Liver (tissue), 3 donors: ENCODE results near the gene SLC4A7.
"Not testable (repeated sequence)": the region's sequence is repeated elsewhere in the genome, so short reads cannot be mapped to it uniquely, and the experiment has no call there.

ENCODE experiments used
- EGR1 ChIP-seq, 2 donors: IDR thresholded peaks; 2 replicates each; pipeline ENCODE4 v1.6.1; 2016 to 2018; ENCODE audit warnings: antibody characterized with exemption in 2 of 2, low read depth in 2 of 2
- GABPA ChIP-seq, 2 donors: IDR thresholded peaks in 1 of 2; conservative IDR thresholded peaks in 1 of 2; 2 replicates each; pipeline ENCODE4 v1.6.1; 2016; ENCODE audit warnings: antibody characterized with exemption in 2 of 2, mild to moderate bottlenecking in 1 of 2, moderate library complexity in 1 of 2
- HNF4A ChIP-seq, 2 donors: conservative IDR thresholded peaks; 2 replicates each; pipeline ENCODE4 v1.6.1; 2016; ENCODE audit warnings: antibody characterized with exemption in 2 of 2, mild to moderate bottlenecking in 2 of 2
- HNF4G ChIP-seq: IDR thresholded peaks from 2 replicates; pipeline ENCODE4 v1.6.1; 2016; ENCODE audit warnings: antibody characterized with exemption
- JUND ChIP-seq, 2 donors: IDR thresholded peaks; 2 replicates each; pipeline ENCODE4 v1.6.1; 2016; ENCODE audit warnings: antibody characterized with exemption in 2 of 2
- RAD21 ChIP-seq, 2 donors: IDR thresholded peaks; 2 replicates each; pipeline ENCODE4 v1.6.1; 2016; ENCODE audit warnings: antibody characterized with exemption in 2 of 2, mild to moderate bottlenecking in 2 of 2
- SP1 ChIP-seq: IDR thresholded peaks from 2 replicates; pipeline ENCODE4 v1.6.1; 2018; ENCODE audit warnings: antibody characterized with exemption, mild to moderate bottlenecking
- TAF1 ChIP-seq: conservative IDR thresholded peaks from 2 replicates; pipeline ENCODE4 v1.6.1; 2016; ENCODE audit warnings: antibody characterized with exemption, mild to moderate bottlenecking
- YY1 ChIP-seq: IDR thresholded peaks from 2 replicates; pipeline ENCODE4 v1.6.1; 2016; ENCODE audit warnings: antibody characterized with exemption, mild to moderate bottlenecking
- TF ChIP-seq, protein P1 (sequence below): fragments of 150-350 bp; IDR thresholded peaks from 2 replicates; pipeline ENCODE4 v1.5.1; 2017; ENCODE audit warnings: improper control_type of control experiment, low read depth, low read length; ENCODE audit not compliant: missing input control
- TF ChIP-seq, protein P2 (sequence below): IDR thresholded peaks from 2 replicates; pipeline ENCODE4 v1.6.1; 2016; ENCODE audit warnings: antibody characterized with exemption
- TF ChIP-seq, protein P3 (sequence below): IDR thresholded peaks from 2 replicates; pipeline ENCODE4 v1.6.1; 2016; ENCODE audit warnings: antibody characterized with exemption
- TF ChIP-seq, protein P4 (sequence below): IDR thresholded peaks from 2 replicates; pipeline ENCODE4 v1.6.1; 2016; ENCODE audit warnings: antibody characterized with exemption, mild to moderate bottlenecking
- donor health status: healthy.
- donor health status: healthy.

DNA sequence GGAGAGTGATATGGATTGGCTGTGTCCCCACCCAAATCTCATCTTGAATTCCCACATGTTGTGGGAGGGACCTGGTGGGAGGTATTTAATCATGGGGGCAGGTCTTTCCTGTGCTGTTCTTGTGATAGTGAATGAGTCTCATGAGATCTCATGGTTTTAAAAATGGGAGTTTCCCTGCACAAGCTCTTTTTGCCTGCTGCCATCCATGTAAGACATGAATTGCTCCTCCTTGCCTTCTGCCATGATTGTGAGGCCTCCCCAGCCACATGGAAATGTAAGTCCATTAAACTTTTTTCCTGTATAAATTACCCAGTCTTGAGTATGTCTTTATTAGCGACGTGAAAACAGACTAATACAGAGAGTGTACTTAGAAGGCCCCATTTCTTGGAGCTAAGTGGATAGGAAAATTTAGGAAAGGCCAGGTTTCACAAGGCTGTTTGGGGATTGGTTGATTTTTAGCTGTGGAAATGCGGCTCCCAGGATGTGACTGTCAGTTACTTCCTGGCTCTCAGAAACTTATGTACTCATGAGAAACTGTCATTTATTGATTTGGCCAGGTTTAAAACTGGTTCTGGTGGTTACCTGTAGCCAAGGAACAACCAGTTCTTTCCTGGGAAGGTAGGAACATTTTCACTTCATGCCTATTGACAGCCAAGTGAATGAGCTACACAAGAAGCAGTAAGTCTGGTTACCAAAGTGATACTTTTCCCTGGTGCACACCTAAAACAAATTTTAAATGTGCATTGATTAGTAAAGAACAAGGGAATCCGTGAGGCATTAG lies 155.0 kb downstream of the SLC4A7 start:
- TF ChIP-seq, protein P1, sequence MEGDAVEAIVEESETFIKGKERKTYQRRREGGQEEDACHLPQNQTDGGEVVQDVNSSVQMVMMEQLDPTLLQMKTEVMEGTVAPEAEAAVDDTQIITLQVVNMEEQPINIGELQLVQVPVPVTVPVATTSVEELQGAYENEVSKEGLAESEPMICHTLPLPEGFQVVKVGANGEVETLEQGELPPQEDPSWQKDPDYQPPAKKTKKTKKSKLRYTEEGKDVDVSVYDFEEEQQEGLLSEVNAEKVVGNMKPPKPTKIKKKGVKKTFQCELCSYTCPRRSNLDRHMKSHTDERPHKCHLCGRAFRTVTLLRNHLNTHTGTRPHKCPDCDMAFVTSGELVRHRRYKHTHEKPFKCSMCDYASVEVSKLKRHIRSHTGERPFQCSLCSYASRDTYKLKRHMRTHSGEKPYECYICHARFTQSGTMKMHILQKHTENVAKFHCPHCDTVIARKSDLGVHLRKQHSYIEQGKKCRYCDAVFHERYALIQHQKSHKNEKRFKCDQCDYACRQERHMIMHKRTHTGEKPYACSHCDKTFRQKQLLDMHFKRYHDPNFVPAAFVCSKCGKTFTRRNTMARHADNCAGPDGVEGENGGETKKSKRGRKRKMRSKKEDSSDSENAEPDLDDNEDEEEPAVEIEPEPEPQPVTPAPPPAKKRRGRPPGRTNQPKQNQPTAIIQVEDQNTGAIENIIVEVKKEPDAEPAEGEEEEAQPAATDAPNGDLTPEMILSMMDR: not testable (repeated sequence)
- not testable (repeated sequence) for TF ChIP-seq RAD21 (IDR thresholded peaks at IDR 0.05); GABPA (IDR thresholded peaks at IDR 0.05 in 1 of 2, conservative IDR thresholded peaks at IDR 0.05 in 1 of 2); HNF4G; JUND (IDR thresholded peaks at IDR 0.05); YY1; TAF1; HNF4A (conservative IDR thresholded peaks at IDR 0.05); EGR1 (IDR thresholded peaks at IDR 0.05; ENCODE audit: low read depth in 2 of 2)
- TF ChIP-seq, protein P2, sequence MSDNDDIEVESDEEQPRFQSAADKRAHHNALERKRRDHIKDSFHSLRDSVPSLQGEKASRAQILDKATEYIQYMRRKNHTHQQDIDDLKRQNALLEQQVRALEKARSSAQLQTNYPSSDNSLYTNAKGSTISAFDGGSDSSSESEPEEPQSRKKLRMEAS: not testable (repeated sequence)
- peak; percentile 19 for TF ChIP-seq SP1
- TF ChIP-seq, protein P3, sequence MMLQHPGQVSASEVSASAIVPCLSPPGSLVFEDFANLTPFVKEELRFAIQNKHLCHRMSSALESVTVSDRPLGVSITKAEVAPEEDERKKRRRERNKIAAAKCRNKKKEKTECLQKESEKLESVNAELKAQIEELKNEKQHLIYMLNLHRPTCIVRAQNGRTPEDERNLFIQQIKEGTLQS: not testable (repeated sequence)
- TF ChIP-seq, protein P4, sequence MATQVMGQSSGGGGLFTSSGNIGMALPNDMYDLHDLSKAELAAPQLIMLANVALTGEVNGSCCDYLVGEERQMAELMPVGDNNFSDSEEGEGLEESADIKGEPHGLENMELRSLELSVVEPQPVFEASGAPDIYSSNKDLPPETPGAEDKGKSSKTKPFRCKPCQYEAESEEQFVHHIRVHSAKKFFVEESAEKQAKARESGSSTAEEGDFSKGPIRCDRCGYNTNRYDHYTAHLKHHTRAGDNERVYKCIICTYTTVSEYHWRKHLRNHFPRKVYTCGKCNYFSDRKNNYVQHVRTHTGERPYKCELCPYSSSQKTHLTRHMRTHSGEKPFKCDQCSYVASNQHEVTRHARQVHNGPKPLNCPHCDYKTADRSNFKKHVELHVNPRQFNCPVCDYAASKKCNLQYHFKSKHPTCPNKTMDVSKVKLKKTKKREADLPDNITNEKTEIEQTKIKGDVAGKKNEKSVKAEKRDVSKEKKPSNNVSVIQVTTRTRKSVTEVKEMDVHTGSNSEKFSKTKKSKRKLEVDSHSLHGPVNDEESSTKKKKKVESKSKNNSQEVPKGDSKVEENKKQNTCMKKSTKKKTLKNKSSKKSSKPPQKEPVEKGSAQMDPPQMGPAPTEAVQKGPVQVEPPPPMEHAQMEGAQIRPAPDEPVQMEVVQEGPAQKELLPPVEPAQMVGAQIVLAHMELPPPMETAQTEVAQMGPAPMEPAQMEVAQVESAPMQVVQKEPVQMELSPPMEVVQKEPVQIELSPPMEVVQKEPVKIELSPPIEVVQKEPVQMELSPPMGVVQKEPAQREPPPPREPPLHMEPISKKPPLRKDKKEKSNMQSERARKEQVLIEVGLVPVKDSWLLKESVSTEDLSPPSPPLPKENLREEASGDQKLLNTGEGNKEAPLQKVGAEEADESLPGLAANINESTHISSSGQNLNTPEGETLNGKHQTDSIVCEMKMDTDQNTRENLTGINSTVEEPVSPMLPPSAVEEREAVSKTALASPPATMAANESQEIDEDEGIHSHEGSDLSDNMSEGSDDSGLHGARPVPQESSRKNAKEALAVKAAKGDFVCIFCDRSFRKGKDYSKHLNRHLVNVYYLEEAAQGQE: not testable (repeated sequence)
